ENCODE measurements around the gene TMEM120B.
"Not testable (repeated sequence)": the region's sequence is repeated elsewhere in the genome, so short reads cannot be mapped to it uniquely, and the experiment has no call there.

TMEM120B gene

DNA sequence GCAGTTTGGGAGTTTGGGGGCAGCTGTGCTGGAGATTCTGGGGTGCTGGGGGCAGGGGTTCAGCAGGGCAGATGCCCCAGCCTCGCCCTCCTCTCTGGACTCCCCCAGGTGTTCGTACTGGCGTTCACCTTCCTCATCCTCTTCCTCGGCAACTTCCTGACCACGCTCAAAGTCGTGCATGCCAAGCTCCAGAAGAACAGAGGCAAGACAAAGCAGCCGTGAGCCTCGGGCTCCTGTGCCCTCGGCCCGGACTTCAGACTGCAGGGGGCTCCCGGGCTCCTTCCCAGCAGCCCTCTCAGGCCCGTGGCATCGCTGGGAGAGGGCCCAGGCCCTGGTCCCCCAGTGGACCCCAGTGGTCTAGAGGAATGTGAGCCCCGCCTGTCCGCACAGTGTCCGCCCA, 62.9 kb downstream of the TMEM120B start:
- DNase-seq (ENCODE audit: low read depth): no peak

GRCh38 chr12:121776190-121777098, 63.9 kb downstream of the TMEM120B start:
- peak; percentile 83 for DNase-seq (ENCODE audit: low read depth)

GRCh38 chr12:121778567-121779421, 66.2 kb downstream of the TMEM120B start:
- no peak for DNase-seq (ENCODE audit: low read depth)

DNA sequence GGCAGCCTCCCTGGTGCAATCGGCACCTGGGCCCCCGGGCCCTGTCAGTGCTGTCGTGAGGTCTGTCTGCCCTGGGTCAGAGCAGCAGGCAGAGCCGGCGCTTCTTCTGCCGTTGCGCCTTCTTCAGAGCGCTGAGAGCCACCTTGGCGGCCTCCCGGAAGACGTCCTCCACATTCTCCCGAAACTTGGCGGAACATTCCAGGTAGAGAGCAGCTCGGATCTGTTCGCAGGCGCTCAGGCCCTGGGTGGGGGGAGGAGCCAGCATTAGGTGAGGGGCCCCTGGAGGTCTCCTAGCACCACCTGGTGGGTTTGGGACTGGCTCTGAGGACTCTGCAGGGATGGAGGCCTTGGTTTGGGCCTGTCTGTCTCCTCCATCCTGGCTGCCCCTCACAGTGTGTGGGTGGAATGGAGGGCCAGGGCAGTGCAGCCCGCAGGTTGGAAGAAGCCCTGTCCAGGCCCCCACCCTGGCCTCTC, 66.9 kb downstream of the TMEM120B start:
- DNase-seq (ENCODE audit: low read depth): no peak

GRCh38 chr12:121780429-121780828, 67.9 kb downstream of the TMEM120B start:
- no peak for DNase-seq (ENCODE audit: low read depth)

- DNase-seq (ENCODE audit: low read depth): no peak
These were observed 69.0 kb downstream of the TMEM120B start for GRCh38 chr12:121781484-121781997.

DNA sequence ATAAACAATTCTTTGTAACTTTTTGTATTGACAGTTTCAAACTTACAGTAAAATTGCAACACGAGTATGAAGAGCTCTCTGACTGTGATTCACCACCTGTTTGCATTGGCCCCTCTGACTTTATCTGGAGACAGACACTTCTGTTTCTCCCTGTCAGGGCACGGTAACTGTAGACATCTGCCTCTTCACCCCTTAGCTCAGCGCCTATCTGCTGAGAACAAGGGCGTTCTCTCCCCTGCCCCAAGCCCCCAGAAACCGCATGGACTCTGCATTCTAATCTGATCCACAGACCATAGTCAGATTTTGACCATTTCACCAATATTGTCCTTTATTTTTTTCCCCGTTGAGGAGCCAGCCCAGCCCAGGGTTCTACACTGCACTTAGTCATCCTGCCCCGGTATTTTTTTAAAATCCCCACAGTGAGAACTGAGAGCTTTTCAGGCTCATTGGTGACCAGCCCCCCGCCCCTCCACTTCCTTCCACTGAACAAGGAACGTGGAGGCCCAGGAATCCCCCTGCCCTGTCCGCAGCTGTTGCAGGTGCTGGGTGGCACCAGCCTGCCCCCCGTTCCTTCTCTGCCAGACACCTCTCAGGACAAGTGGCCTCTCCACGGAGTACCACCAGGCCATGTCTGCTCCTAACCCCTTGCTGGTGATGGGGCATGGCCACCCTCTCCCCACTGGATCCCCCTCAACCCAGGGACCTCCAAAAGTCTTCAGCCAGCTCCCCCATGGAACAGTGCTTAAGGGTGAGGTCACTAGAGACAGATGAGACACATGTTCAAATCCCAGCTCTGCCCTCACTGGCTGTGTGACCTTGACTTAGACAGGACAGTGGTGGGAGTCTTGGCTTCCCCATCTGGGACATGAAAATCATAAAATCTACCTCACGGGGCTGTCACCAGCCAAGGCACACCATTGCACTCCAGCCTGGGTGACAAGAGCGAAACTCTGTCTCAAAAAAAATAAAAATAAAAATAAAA, 69.7 kb downstream of the TMEM120B start:
- peak; percentile 59 for DNase-seq (ENCODE audit: low read depth)

DNA sequence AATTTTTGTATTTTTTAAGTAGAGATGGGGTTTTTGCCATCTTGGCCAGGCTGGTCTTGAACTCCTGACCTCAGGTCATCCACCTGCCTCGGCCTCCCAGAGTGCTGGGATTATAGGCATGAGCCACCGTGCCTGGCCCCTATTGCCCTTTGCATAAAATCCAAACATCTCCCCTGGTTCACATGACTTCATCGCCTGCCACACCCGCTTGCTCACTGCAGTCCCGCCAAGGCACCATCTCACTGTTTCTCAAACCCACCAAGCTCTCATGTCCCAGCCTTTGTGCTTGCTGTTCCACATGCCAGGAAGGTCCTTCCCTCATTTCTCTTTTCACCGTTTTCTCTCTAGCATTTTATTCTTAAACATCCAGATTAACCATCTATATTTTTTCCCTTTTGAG, 71.2 kb downstream of the TMEM120B start:
- DNase-seq (ENCODE audit: low read depth): no peak

- no peak for DNase-seq (ENCODE audit: low read depth)
These were observed 71.9 kb downstream of the TMEM120B start for GRCh38 chr12:121784460-121784859.

DNA sequence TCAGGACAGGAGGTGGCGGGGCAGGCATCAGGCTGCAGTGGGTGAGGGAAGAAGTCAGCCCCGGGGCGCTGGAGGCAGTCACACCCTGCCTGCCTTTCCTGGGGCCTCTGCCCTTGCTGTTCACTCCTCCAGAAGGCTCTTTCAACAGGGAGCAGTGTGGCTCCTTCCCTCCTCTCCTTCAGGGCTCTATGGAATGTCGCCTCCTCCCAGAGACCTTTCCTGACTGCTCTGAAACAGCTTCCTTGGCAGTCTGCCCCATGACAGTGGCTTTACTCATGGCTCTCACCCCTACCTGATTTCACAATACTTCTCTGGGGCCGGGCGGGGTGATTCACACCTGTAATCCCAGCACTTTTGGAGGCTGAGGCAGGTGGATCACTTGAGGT, 73.9 kb downstream of the TMEM120B start:
- DNase-seq (ENCODE audit: low read depth): no peak

DNA sequence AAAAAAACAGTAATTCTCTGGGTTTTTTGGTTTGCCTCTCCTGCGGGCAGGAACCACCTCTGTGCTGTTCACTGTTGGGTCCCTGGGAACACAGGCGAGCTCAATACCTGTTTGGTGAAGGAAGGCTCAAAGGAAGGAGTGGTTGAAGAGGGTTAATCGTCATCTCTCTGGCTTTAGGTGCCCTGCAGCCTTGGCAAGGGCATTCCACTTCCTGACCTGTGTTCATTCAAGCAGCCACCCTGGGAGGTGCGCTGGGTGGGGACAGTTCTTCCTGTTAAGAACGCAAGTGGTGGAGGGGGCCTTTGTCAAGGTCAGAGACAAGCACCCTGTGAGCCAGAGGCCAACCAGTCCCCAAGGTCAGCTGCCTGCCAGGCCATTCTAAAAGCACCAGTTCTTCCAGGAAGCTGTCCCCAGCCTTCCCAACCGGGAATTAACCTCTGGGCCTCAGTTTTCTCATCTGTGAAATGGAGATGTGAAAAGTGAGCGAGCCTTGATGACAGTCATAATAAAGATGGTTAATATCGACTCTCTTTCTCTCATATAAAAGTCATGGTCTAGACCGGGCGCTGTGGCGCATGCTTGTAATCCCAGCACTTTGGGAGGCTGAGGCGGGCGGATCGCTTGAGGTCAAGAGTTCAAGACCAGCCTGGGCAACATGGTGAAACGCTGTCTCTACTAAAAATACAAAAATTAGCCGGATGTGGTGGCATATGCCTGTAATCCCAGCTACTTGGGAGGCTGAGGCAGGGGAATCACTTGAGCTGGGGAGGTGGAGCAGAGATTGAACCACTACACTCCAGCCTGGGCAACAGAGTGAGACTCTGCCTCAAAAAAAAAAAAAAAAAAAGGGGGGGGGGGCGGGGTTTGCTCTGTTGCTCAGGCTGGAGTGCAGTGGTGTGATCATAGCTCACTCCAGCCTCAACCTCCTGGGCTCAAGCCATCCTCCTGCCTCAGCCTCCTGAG, 74.8 kb downstream of the TMEM120B start:
- DNase-seq (ENCODE audit: low read depth): no peak

DNA sequence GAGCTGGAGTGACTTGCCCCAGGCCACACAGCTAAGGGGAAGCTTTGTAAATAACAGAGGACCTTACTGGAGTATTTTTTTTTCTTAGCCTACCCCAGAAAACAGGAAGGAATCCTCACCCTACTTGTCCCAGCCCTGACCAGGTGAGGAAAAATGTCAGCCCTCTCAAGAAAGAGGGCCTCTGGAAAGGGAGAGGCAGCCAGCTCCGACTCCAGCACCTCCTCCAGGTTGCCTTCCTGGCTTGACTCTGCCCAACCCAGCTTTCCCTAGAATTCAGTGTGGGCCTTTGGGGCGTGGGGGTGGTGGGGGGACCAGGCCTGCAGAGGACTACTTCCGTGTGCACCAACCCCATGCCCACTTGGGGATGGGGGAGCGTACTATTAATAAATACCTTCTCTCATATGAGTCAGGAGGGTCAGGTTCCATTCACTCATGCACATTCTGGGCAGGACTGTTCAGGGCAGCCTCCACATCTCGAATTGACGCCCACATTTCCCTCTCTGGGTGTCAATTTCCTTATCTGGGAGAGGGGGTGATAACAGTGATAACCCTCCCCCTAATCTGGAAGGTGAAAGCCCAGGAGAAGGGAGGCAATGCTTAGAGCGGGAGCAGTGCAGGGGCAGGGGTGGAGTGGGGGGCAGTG, 75.7 kb downstream of the TMEM120B start:
- DNase-seq (ENCODE audit: low read depth): no peak

DNA sequence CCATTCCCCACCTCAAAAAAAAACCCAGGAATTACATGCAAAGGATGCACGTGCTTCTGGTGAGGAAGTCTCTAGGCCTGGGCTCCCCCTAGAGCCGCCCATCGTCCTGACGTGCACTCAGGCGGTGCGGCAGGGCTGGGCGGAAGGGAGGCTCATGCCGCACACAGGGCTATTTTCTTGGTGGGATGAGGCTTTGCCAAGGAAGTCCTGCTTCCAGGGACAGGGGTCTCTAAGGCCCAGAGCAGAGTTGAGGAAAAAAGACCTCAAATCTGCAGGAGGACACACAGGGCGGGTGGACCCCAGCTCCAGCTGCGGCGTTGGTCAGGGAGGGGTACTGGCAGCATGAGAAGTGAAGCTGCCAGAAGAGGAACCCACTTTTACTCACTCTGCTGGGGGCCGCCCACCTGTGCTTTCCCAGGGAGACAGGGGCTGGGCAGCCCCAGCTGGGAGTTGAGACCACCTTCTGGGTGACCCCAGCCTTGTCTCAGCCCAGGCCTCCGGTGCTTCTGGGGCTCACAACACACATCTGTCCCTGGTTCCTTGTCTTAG, 76.8 kb downstream of the TMEM120B start:
- DNase-seq (ENCODE audit: low read depth): no peak

DNA sequence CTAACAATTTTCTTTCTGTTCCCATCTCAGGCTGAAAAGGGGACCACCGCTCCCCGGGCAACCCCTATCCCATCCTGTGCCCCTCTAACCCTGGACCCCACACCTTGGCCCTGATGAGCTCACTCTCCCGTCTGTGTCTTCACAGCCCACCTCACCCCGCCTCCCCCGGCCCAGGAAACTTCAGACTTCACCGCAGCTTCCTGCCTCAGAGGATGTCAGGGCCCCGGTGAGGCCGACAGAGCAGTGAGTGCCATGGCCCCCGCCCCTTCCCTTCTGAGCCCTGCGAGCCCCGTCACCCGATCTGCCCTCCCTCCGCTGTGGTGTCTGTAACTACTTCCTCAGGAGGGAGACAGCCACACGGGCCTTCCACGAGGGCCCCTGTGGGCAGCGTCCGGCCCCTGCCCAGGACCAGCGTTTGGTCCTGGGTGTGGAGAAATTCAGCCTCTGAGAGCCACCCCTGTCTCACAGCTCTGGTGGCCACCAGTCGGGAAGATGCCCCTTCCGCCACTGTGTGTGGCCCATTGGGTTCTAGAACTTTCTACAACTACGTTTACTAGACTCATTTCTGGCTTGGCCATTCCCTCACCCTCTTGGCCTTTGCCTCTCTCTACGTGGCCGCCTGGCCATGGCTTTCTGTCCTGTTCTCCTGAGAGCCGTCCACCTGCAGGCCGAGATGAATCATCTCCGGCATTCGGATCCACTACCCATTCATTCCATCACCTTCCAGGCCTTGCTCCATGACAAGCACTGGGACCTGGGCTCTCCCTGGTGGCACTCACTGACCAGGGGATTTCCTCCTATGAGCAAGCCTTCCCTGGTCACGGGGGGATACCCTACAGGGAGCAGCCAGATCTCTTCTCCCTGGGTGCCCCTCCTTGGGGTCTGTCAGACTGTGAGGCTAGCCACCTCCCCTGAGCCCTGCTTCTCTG, 77.5 kb downstream of the TMEM120B start:
- peak; percentile 90 for DNase-seq (ENCODE audit: low read depth)

- DNase-seq (ENCODE audit: low read depth): not testable (repeated sequence)
These were observed 78.2 kb downstream of the TMEM120B start for GRCh38 chr12:121790785-121791184.

DNA sequence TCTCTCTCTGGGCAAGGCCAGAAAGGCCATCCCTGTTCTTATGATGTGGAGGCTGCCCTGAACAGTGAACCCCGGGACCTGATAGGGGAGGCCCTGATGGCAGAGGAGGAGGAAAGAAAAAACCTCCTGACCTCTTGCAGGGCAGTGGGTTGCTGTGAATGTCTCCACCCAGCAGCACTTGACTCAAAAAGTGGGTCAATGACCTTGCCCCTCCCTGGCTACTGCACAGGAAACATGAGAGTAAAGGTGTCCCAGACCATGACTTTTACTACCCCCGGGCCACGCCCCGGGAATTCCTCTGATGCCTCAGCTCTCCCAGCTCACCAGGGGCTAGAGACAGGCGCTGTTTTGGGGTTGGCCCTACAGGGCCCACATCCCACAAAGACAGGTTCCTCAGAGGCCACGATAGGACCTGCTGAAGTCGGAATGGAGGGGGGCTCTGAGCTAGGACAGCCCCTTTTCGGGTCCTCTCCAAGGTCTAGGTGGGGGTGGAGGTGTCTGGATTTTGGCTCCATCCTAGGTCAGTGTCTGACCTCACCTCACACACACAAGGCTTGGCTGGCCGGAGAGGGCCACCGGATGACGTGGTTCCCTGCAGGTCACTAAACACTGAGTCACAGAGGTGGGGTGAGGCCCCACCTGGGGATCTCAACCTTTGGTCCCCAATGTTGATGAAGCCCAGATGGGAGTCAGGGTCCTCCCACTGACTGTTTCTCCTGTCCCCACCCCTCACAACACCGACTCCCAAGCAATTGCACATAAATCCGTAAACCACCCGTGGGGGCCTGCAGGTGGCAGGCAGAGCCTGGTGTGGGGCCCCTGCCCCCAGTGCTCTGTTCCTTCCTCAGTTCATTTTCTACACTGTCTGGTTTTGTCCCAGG, 79.4 kb downstream of the TMEM120B start:
- DNase-seq (ENCODE audit: low read depth): no peak

Measured in activated T-helper 9 cell treated with anti-CD3 and anti-CD28 coated beads, Interleukin-2, amount 50 U/mL, for 16 hours (primary cell).